Astrocyte (in vitro differentiated cells and primary cell): Measurements from ENCODE around the gene GGTA1.

ENCODE experiments used
- EZH2 ChIP-seq: IDR thresholded peaks from 2 replicates; pipeline ENCODE4 v1.6.1; 2012; ENCODE audit warnings: mild to moderate bottlenecking, low read length, inconsistent platforms; ENCODE audit not compliant: insufficient read depth
- TF ChIP-seq, protein P1 (sequence below): IDR thresholded peaks from 2 replicates; pipeline ENCODE4 v1.5.1; 2011; ENCODE audit warnings: low read depth, mild to moderate bottlenecking, inconsistent platforms, low read length, moderate library complexity; ENCODE audit not compliant: insufficient read depth

DNA sequence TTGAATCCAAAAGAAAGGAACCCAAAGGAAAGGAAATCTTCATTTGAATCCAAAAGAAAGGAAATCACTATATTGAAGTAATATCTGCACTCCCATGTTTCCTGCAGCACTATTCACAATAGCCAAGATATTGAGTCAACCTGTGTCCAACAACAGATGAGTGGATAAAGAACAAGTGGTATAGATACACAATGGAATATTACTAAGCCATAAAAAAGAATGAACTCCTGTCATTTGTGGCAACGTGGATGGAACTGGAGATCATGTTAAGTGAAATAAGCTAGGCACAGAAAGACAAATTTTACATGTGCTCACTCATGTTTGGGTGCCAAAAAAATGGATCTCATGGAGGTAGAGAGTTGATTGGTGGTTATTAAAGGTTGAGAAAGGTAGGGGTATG, 71.7 kb downstream of the GGTA1 start:
- TF ChIP-seq EZH2: no peak
- TF ChIP-seq, protein P1, sequence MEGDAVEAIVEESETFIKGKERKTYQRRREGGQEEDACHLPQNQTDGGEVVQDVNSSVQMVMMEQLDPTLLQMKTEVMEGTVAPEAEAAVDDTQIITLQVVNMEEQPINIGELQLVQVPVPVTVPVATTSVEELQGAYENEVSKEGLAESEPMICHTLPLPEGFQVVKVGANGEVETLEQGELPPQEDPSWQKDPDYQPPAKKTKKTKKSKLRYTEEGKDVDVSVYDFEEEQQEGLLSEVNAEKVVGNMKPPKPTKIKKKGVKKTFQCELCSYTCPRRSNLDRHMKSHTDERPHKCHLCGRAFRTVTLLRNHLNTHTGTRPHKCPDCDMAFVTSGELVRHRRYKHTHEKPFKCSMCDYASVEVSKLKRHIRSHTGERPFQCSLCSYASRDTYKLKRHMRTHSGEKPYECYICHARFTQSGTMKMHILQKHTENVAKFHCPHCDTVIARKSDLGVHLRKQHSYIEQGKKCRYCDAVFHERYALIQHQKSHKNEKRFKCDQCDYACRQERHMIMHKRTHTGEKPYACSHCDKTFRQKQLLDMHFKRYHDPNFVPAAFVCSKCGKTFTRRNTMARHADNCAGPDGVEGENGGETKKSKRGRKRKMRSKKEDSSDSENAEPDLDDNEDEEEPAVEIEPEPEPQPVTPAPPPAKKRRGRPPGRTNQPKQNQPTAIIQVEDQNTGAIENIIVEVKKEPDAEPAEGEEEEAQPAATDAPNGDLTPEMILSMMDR: no peak
